ENCODE results near the gene STXBP4.

Gene STXBP4

GRCh38 chr17:54972406-54973138 lies 4.0 kb downstream of the STXBP4 start:
- no peak for DNase-seq

GRCh38 chr17:54974759-54975158 lies 6.2 kb downstream of the STXBP4 start:
- DNase-seq, result no peak

GRCh38 chr17:54976316-54976715 lies 7.8 kb downstream of the STXBP4 start:
- no peak for DNase-seq

GRCh38 chr17:54977744-54978143 lies 9.2 kb downstream of the STXBP4 start:
- no peak for DNase-seq

- no peak for DNase-seq
These were observed 11.1 kb downstream of the STXBP4 start for GRCh38 chr17:54979657-54980056.

- no peak for DNase-seq
These were observed 11.8 kb downstream of the STXBP4 start for GRCh38 chr17:54980375-54980774.

GRCh38 chr17:54982399-54982798 lies 13.8 kb downstream of the STXBP4 start:
- no peak for DNase-seq

GRCh38 chr17:54983260-54983659 lies 14.7 kb downstream of the STXBP4 start:
- DNase-seq, result no peak

- DNase-seq, result no peak
These were observed 16.9 kb downstream of the STXBP4 start for GRCh38 chr17:54985476-54985875.

- DNase-seq, result no peak
These were observed 21.6 kb downstream of the STXBP4 start for GRCh38 chr17:54990118-54990517.

- no peak for DNase-seq
These were observed 23.0 kb downstream of the STXBP4 start for GRCh38 chr17:54991567-54991966.

- DNase-seq, result no peak
These were observed 24.5 kb downstream of the STXBP4 start for GRCh38 chr17:54992797-54993639.

GRCh38 chr17:54996441-54996840 lies 27.9 kb downstream of the STXBP4 start:
- no peak for DNase-seq

GRCh38 chr17:55002458-55002857 lies 33.9 kb downstream of the STXBP4 start:
- DNase-seq, result no peak

- DNase-seq, result no peak
These were observed 35.9 kb downstream of the STXBP4 start for GRCh38 chr17:55004484-55004883.

GRCh38 chr17:55005520-55005919 lies 37.0 kb downstream of the STXBP4 start:
- no peak for DNase-seq

GRCh38 chr17:55023626-55024025 lies 55.1 kb downstream of the STXBP4 start:
- DNase-seq, result no peak

- no peak for DNase-seq
These were observed 69.3 kb downstream of the STXBP4 start for GRCh38 chr17:55037828-55038227.

- no peak for DNase-seq
These were observed 69.7 kb downstream of the STXBP4 start for GRCh38 chr17:55038291-55038690.

- no peak for DNase-seq
These were observed 72.0 kb downstream of the STXBP4 start for GRCh38 chr17:55040611-55041010.

GRCh38 chr17:55053855-55054254 lies 85.3 kb downstream of the STXBP4 start:
- no peak for DNase-seq

GRCh38 chr17:55054429-55054828 lies 85.9 kb downstream of the STXBP4 start:
- DNase-seq, result no peak

GRCh38 chr17:55056526-55056925 lies 88.0 kb downstream of the STXBP4 start:
- no peak for DNase-seq

- DNase-seq, result no peak
These were observed 88.6 kb downstream of the STXBP4 start for GRCh38 chr17:55057184-55057583.
